ENCODE results near the gene JMJD8.

Gene JMJD8

DNA sequence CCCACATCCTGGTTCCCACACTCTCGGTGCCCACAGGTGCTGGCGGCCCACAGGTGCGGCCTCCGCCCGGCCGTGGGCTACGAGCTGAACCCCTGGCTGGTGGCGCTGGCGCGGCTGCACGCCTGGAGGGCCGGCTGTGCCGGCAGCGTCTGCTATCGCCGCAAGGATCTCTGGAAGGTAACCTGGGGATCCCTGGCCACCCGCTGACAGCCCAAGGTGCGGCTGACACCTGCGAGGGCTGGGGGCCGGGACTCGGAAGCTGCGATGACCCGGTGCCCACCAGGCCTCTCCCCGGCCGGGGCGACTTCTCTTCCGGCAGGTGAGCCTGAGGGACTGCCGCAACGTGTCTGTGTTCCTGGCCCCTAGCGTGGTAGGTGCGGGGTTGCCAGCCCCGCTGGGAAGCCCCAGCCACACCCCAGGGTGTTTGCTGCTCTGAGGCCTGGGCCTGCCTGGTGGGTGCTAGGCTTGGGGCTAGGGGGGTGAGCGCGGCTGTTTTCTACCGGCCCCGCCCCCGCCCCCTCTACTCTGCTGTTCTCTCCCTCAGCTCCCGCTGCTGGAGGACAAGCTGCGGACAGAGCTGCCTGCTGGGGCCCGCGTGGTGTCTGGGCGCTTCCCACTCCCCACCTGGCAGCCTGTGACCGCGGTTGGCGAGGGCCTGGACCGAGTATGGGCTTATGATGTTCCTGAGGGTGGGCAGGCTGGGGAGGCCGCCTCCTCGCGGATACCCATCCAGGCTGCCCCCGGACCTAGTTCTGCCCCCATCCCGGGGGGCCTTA is 37.8 kb upstream of the JMJD8 start:
- DNase-seq = no peak

DNA sequence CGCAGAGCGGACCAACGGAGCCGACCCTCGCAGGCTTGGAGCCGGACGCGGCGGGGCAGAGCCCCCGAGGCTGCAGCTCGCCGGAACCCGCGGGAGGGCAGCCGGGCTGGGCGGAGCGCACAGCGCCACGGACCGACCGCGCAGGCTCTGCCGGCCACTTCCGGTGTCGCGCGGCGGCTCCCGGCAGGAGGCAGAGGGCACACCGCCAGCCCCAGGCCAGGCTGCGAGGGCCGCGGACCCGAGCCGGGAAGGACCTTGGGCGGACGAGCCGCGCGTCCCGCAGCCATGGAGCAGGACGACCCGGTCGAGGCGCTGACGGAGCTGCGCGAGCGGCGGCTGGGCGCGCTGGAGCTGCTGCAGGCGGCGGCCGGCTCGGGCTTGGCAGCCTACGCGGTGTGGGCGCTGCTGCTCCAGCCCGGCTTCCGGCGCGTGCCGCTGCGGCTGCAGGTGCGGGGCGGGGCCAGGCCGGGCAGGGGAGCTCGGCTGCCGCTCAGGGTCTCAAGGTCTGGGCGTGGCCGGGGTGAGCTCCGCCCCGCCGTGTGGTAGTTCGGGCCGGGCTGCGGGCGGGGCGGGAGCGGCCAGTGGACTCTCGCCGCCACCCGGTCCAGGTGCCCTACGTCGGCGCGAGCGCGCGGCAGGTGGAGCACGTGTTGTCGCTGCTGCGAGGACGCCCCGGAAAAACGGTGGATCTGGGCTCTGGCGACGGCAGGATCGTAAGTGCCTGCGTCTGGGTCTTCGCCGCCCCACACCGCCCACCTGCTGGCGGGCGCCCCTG is 37.0 kb upstream of the JMJD8 start, which contains the start of gene ANTKMT:
TSS of gene ANTKMT (plus strand) at position 157 of the 775 bp plus-strand sequence. CDS start at position 286, 129 bp downstream.
- peak; percentile 61 for DNase-seq

DNA sequence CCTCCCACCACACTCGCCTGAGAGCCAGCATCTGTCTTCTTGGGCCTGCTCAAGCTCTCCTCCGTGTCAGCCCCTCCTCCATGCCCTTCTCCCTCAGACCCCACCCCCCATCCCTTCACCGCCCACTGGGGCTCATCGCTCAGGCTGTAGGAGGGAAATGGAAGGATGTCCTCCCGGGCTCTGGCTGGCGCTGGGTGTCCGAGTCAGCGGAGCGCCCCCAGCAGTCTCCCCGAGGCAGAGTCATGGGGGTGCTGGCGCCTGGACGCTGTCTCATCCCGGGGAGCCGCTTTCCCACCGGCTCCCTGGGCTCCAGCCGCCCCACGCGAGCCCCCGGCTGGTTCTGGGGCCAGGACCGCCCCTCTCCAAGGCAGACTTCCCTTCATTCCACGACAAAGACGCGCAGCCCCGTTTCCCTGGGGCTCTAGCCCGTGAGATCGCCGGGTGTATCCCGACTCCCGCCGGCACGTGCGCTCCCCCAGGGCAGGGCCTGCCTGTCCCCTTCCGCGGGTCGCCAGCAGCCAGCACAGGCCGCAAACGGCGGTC is 36.4 kb upstream of the JMJD8 start:
- peak; percentile 82 for DNase-seq

DNA sequence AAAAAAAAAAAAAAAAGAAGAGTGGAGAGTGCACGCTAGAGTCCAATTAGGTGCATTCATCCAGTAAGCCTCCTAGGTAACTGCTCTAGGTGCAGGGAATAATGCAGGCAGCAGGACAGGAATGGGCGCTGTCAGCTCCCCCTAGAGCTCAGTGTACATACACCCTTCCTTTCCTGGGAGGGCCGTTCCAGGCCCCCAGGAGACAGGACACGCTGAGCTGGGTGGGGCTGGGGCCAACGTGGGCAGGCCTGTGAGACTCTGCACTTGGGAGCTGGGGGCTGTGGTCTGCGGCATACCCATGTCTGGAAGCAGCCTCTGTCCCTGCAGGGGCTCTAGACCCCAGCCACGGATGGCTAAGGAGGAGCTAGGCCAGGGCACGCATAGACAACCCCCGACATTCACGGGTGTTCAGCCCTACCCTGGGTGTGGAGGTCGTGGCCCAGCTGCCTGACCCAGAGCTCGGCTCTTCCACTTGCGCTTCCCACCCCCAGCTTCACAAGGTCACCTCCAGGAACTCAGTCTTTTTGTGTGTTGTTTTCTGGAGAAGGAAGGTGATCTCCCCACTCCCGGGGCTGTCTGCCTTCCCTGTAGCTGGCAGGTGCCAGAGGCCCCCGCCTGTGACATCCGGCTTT is 35.8 kb upstream of the JMJD8 start:
- no peak for DNase-seq

DNA sequence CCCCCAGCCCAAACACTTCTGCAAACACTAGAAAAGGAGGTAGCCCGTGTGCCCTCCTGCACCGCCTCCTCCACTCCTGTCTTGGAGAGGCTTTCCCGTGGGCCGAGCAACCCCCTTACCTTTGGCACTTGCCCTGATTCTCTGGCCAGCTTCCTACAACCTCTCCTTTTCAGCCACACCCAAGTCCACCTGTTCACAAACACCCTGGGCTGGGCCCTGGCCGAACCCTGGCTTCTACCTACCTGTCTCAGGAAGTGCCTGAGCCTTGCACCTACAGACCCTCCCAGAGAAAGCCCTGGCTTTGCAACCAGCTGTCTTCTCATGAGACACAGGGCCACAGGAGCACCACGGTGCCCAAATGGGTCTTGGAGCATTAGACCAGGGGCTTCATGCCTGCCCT is 34.8 kb upstream of the JMJD8 start:
- DNase-seq = no peak

DNA sequence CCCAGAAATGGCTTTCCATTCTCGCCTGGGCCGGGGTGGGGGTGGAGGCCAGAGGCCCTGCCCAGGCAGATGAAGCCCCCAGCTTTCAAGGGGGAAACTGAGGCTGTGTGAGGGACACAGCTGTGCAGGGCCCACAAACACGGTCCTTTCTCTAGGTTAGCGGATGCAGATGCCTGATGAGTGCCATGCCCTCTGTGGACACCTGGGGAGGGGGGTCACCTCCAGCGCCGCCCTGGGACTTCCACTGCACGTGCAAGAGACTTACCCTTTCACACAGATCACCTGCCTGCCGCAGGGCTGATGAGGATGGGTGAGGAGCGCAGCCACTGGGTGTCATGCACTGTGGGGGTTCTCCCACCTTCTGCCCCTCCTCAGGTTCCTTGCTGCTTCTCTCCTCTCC is 34.3 kb upstream of the JMJD8 start:
- no peak for DNase-seq

DNA sequence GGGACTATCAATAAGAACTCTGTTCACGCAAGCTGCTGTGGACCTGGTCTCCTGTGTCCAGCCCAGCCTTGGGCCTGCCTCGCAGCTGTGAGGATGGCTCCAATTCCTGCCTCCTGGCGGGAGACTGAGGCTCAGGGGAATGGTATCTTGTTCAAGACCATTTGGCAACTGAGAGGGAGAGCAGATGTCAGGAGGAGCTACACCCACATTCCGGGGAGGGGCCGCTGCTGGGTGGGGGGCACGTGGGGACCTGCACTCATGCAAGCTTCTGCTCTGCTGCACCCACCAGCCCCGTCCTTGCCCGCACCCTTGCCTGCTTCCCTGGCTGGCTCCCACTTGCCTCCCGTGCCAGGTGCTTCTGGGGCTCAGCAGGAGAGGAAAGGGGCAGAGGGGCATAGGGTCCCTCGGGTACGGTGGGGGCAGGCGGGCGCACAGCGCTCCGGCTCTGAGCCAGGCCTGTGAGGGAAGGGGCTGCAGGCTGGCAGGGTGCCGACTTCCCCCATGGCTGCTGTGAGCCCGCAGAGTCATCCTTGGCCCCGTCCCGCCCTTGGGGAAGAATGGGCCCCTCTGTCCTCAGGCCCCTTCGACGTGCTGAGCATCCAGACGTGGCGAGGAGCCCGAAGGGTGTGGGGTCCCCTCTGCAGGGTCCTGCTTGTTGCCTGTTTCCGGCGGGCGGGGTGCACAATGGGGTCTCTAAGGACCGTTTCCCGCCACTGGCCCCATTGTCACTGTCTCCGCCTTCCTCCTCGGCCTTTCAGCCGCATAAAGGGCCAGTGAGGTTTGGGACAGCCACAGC is 33.5 kb upstream of the JMJD8 start:
- DNase-seq = no peak

DNA sequence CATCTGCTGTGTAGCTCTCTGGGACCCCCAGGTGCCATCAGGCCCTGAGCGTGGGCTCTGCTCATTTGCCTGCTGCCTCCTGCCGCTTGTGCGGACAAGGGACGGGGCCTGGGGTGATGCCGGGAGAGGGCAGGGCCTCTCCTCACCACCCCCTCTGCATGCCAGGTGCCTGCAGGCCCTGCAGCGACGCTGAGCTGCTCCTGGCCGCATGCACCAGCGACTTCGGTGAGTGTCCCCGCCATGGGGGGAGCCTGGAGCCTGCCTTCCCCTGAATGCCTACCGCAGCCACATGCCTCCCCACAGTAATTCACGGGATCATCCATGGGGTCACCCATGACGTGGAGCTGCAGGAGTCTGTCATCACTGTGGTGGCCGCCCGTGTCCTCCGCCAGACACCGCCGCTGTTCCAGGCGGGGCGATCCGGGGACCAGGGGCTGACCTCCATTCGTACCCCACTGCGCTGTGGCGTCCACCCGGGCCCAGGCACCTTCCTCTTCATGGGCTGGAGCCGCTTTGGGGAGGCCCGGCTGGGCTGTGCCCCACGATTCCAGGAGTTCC is 32.7 kb upstream of the JMJD8 start:
- DNase-seq = no peak

DNA sequence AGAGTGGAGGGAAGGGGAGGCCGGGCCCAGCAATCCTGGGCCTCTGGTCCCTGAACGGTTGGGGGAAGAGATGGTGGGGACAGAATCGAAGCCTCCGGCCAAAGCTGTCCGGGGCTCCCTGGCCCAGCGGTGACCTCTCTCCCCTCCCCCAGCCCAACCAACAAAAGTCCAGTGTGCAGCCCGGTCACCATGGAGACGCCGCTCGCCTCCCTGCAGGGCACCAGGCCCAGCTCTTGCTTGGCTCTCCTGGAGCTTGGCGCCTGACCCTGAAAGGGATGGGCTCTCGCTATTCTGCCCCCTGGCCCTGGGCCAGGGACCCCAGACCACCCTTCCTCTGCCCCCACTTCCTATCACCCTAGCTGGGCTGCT is 32.0 kb upstream of the JMJD8 start:
- DNase-seq = no peak

DNA sequence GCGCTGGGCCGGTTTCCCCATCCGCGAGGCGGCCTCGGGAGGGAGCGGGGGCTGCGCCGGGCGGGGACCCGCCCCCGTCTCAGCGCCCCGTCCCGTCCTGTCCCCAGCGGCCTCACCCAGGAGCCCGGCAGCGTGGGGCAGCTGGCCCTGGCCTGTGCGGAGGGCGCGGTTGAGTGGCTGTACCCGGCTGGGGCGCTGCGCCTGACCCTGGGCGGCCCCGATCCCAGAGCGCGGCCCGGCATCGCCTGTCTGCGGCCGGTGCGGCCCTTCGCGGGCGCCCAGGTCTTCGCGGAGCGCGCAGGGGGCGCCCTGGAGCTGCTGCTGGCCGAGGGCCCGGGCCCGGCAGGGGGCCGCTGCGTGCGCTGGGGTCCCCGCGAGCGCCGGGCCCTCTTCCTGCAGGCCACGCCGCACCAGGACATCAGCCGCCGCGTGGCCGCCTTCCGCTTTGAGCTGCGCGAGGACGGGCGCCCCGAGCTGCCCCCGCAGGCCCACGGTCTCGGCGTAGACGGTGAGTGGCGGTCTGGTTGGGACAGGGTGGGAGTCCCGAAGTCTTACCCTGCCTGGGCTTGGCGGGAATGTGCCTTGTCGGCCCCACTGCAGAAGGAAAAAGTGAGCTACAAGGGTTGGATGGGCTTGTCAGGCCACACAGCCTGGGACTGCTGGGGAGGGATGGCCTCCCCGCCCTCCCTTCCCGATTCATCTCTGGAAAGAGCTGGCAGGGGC is 31.5 kb upstream of the JMJD8 start:
- DNase-seq = no peak

DNA sequence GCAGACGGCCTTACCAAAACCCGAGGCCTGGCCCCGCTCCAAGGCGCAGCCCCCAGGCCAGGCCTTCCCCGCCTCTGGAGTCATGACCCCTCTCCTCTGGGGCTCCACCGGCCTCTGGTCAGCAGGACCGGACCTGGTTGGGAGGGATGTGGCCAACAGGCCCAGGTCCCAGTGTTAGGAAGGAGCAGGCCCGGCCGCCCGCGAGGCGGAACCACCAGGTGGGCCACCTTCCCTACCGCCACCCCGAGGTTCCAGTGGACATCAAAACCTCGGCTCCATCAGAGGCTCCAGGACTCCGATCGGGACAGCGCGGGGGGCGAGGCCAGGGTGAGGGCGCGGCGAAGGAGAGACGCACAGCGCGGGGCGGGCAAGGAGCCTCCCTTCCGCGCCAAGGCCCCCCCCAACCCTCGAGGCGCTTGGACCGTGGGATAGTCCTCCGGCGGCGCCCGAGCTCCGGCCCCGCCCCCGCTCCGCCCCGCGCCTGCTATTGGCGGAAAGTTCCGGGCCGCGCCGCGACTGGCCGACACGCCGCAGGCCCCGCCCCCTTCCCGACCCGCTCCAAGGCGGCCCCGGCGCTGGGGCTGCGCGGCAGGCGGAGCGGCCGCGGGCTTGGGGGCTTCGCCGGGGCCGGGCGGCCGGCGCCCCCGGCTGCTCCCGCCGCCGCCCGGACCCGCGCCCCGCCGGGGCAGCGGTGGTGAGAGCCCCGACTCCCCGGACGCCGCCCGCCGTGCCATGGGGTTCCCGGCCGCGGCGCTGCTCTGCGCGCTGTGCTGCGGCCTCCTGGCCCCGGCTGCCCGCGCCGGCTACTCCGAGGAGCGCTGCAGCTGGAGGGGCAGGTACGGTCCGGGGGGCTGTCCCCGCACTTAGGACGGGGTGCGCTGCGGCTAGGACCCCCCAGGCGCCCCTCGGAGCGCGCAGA is 30.7 kb upstream of the JMJD8 start, which contains the start of gene METRN:
TSS of gene METRN (plus strand) at position 561 of the 919 bp plus-strand sequence. CDS start at position 733, 172 bp downstream.
- peak; percentile 58 for DNase-seq

DNA sequence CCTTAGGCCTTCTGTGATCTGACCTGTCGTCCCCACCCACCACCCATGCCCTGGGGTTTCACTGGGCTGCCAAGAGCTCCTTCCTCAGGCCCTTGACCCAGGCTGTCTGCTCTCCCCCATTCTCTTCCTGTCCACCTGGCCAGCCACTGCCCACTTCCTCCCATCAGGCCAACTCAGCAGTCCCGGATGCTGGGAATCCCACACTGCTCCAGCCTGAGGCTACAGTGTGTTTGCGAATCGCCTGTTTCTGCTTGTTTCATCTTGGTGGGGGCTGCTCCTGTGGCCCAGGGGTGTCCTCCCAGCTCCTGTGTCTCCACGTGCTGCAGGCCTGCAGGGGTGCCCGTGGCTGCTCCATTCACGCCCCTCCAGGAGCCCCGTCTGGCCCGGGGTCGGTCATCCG is 29.9 kb upstream of the JMJD8 start:
- no peak for DNase-seq

DNA sequence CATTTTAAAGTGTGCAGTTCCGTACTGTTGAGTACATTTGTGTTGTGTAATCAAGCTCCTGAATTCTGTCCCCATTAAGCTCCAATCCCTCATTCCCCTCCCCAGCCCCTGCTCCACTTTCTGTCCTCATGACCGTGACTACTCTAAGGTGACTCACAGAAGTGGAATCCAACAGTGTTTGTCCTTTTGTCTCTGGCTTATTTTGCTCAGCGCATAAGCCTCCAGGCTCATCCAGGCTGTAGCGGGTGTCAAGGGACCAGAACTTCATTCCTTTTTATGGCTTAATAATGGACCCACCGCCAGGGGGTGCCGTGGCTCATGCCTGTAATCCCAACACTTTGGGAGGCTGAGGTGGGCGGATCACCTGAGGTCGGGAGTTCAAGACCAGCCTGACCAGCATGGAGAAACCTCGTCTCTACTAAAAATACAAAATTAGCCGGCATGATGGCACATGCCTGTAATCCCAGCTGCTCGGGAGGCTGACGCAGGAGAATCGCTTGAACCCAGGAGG is 28.7 kb upstream of the JMJD8 start:
- peak; percentile 37 for DNase-seq

DNA sequence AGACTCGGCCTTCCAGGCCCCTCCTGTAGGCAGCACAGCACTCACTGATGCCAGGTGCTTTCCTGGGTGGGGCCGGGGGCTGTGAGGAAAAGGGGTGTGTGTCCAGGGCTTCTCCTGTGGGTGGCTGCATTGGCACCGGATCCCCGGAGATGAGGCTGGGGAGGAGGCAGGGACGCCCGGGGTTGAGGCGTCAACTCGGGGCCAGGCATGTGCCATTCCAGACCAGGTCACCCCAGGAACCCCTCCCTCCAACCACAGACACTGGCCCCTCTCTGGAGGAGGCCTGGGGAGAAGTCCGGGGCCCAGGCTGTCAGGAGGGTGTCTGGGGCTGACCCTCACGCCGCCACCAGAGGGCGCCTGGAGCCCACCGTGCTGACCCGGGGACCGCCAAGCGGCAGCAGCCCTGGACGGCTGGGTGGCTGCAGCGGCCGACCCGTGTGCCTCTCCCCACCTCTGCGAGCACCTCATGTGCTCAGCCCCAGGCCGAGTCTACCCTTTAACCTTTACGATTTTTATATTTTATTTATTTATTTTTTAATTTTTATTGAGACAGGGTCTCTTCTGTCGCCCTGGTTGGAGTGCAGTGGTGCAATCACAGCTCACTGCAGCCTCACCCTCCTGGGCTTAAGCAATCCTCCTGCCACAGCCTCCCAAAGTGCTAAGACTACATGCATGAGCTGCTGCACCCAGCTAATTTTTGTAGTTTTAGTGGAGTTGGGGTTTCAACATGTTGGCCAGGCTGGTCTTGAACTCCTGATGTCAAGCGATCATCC is 27.6 kb upstream of the JMJD8 start:
- no peak for DNase-seq

DNA sequence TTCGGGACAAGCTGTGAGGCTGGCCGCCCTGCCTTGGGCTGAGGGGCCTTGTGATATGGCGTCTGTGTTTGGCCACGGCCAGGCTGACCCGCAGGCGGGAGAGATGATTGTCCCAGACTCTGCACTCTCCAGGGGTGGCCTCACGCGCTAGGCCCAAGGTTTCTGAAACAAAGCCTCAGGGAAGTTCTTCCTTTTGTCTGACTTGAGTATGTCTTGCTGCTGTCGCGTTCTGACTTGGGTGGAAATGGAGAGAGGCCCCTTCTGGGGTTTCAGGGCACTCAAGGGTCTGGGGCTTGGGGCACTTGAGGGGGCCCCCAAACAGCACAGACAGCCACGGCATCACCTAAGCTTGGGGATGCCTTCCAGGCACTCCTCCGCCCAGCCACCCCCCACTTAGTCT is 26.9 kb upstream of the JMJD8 start:
- DNase-seq = no peak

DNA sequence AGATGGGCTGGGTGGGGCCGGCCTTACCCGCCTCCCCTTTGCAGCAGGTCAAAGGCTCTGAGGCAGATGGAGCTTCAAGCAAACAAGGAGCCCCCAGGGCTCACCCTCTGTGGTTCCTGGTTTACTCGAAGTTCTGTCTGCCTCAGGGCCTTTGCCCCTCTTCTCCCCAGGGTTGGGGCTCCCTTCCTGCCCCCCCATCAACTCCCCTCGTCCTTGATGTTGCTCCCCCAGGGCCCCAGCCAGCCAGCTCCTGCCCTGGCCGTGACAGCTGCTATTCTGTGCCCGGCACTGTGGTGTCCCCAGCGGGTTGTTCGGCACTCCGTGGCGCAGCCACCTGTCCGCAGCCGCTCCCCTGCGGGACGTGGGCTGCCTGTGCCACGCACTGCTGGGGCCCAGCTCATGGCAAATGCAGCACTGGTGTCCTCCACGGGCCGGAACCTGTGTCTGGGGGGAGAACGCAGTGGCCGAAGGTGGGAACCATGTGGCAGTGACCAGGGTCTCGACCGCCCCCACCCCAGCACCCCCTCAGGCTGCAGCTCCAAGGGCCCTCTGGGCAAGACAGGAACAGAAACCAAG is 26.5 kb upstream of the JMJD8 start:
- no peak for DNase-seq

DNA sequence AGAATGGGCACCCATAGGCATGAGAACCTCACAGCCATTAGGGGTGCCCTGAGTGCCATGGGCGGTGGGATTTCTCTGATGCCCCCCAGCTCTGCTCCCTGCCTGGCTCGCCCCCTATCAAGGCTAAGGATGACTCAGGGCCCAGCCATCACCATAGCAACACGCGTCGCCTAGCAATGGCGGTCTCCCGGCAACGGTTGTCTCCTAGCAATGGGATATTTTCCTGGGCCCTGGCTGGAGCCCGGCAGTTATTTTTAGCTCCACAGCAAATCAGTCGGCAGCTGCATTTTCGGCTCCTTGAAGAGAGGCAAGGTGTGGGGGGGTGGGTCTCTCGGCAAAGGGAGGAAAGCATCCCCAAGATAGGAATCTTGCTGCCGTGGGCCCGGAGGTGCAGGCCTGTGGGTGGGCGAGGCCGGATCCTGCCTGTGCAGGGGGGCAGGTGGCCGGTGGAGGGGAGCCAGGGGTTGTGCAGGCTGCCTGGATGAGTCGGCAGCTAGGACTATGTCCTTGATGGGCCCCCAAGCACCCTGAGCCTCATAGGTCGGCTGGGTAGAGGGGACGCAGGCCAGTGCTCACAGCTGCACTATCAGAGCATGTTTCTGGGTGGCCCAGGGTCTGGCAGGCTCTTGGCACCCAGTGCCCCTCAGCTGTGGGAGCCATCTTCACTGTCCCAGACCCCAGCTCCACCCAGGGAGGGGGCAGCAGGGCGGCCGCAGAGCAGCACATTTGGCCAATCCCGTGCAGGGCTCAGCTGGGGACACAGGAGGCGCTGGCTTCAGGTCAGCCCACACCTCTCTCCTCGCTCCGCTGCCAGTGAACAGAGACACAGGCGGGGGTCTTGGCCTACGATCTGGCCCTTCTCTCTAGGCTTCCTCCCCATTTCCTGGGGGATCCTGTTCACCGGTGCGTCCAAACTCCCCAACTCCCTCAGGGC is 25.7 kb upstream of the JMJD8 start:
- DNase-seq = peak; percentile 79

DNA sequence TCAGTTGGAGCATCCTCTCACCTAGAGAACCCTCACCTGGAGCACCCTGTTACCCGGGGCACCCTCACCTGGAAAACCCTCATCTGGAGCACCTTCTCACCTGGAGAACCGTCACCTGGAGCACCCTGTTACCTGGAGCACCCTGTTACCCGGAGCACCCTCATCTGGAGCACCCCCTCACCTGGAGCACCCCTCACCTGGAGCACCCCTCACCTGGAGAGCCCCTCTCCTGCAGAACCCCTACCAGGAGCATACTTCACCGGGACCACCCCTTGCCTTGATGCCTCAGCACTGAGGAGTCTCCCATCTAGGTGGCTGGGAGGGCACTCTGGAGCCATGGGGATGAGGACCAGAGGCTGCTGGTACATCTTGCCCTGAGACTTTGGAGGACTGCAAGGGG is 24.8 kb upstream of the JMJD8 start:
- no peak for DNase-seq

Data from DMS 273 treated with DMSO at 0.1 percent for 48 hours (cell line).